Ishikawa (cell line): Measurements from ENCODE around the gene LINGO1.

Experiments used
- CEBPB ChIP-seq: IDR thresholded peaks from 2 replicates; pipeline ENCODE4 v1.6.1; 2012
- CREB1 ChIP-seq: IDR thresholded peaks from 2 replicates; pipeline ENCODE4 v1.6.1; 2012; ENCODE audit warnings: low read depth
- EGR1 ChIP-seq: IDR thresholded peaks from 2 replicates; pipeline ENCODE4 v1.6.1; 2012
- EP300 ChIP-seq: IDR thresholded peaks from 2 replicates; pipeline ENCODE4 v1.6.1; 2012; ENCODE audit warnings: borderline replicate concordance
- FOXM1 ChIP-seq: IDR thresholded peaks from 2 replicates; pipeline ENCODE4 v1.6.1; 2012; ENCODE audit warnings: low read depth, borderline replicate concordance
- MAX ChIP-seq: IDR thresholded peaks from 2 replicates; pipeline ENCODE4 v1.6.1; 2012
- NFIC ChIP-seq: IDR thresholded peaks from 2 replicates; pipeline ENCODE4 v1.6.1; 2012
- REST ChIP-seq: IDR thresholded peaks from 2 replicates; pipeline ENCODE4 v1.6.1; 2012; ENCODE audit warnings: low read depth, mild to moderate bottlenecking
- TAF1 ChIP-seq: IDR thresholded peaks from 2 replicates; pipeline ENCODE4 v1.6.1; 2012; ENCODE audit warnings: low read depth, mild to moderate bottlenecking
- TCF12 ChIP-seq: IDR thresholded peaks from 2 replicates; pipeline ENCODE4 v1.6.1; 2012; ENCODE audit warnings: low read depth
- TEAD4 ChIP-seq: IDR thresholded peaks from 2 replicates; pipeline ENCODE4 v1.6.1; 2012
- USF1 ChIP-seq: IDR thresholded peaks from 2 replicates; pipeline ENCODE4 v1.6.1; 2012
- YY1 ChIP-seq: IDR thresholded peaks from 2 replicates; pipeline ENCODE4 v1.6.1; 2012; ENCODE audit warnings: low read depth

LINGO1 gene

GRCh38 chr15:77607111-77607893 is 25.4 kb downstream of the LINGO1 start:
- no peak for TF ChIP-seq NFIC
- no peak for TF ChIP-seq CREB1
- no peak for TF ChIP-seq TAF1
- no peak for TF ChIP-seq REST
- no peak for TF ChIP-seq TCF12
- no peak for TF ChIP-seq USF1

- no peak for TF ChIP-seq CREB1
These were observed 26.3 kb downstream of the LINGO1 start for GRCh38 chr15:77606142-77607034.

GRCh38 chr15:77605547-77605946 is 27.2 kb downstream of the LINGO1 start:
- TF ChIP-seq CEBPB (no peak), NFIC (0 out of 2 replicates have a peak, but pooled peaks have one; percentile 11)

GRCh38 chr15:77604973-77605372 is 27.7 kb downstream of the LINGO1 start:
- TF ChIP-seq FOXM1: no peak
- no peak for TF ChIP-seq MAX
- TF ChIP-seq CREB1: no peak
- TF ChIP-seq TAF1: no peak
- TF ChIP-seq YY1: no peak
- no peak for TF ChIP-seq USF1
- TF ChIP-seq EGR1: no peak
- TF ChIP-seq TEAD4: no peak
- TF ChIP-seq NFIC: no peak
- no peak for TF ChIP-seq CEBPB
- TF ChIP-seq TCF12: no peak
- no peak for TF ChIP-seq REST

GRCh38 chr15:77603611-77604336 is 28.9 kb downstream of the LINGO1 start:
- TF ChIP-seq MAX (no peak), REST (no peak), EGR1 (no peak), NFIC (no peak), TEAD4 (no peak), FOXM1 (no peak), EP300 (no peak), CEBPB (no peak), TAF1 (no peak), CREB1 (no peak), YY1 (no peak)
